HEK293 (cell line): ENCODE measurements around the gene RBM7.

ENCODE experiments used
- BCL11B ChIP-seq: fragments of 450-650 bp; formaldehyde crosslinking; IDR thresholded peaks from 2 replicates; pipeline ENCODE4 v1.5.1; 2016; ENCODE audit warnings: low read depth, missing biosample characterization, missing genetic modification characterization
- GLIS1 ChIP-seq: fragments of 450-650 bp; formaldehyde crosslinking; IDR thresholded peaks from 2 replicates; pipeline ENCODE4 v1.5.1; 2016; ENCODE audit warnings: missing biosample characterization, missing genetic modification characterization
- MEIS1 ChIP-seq: sonication (generic); formaldehyde crosslinking; IDR thresholded peaks from 2 replicates; pipeline ENCODE4 v1.8.1; 2022; ENCODE audit warnings: missing genetic modification reagents, mild to moderate bottlenecking, borderline replicate concordance
- MZF1 ChIP-seq: fragments of 450-650 bp; formaldehyde crosslinking; IDR thresholded peaks from 2 replicates; pipeline ENCODE4 v1.5.1; 2017; ENCODE audit warnings: missing biosample characterization, missing genetic modification characterization, borderline replicate concordance
- PRDM2 ChIP-seq: fragments of 450-650 bp; formaldehyde crosslinking; IDR thresholded peaks from 2 replicates; pipeline ENCODE4 v1.5.1; 2016; ENCODE audit warnings: missing biosample characterization, missing genetic modification characterization, borderline replicate concordance
- SCRT2 ChIP-seq: fragments of 450-650 bp; formaldehyde crosslinking; IDR thresholded peaks from 2 replicates; pipeline ENCODE4 v1.5.1; 2016; ENCODE audit warnings: missing biosample characterization, missing genetic modification characterization
- TRIM28 ChIP-seq: IDR thresholded peaks from 2 replicates; pipeline ENCODE4 v1.6.1; 2011; ENCODE audit warnings: low read length, control low read depth, borderline replicate concordance
- ZBTB1 ChIP-seq: fragments of 450-650 bp; formaldehyde crosslinking; IDR thresholded peaks from 2 replicates; pipeline ENCODE4 v1.5.1; 2016; ENCODE audit warnings: missing biosample characterization, missing genetic modification characterization
- ZBTB21 ChIP-seq: fragments of 450-650 bp; formaldehyde crosslinking; IDR thresholded peaks from 2 replicates; pipeline ENCODE4 v1.5.1; 2017; ENCODE audit warnings: missing biosample characterization, missing genetic modification characterization
- ZNF10 ChIP-seq: fragments of 450-650 bp; formaldehyde crosslinking; IDR thresholded peaks from 2 replicates; pipeline ENCODE4 v1.5.1; 2017; ENCODE audit warnings: missing biosample characterization, missing genetic modification characterization
- ZNF112 ChIP-seq: fragments of 450-650 bp; formaldehyde crosslinking; IDR thresholded peaks from 2 replicates; pipeline ENCODE4 v1.5.0; 2017; ENCODE audit warnings: missing biosample characterization, missing genetic modification characterization
- ZNF140 ChIP-seq: fragments of 450-650 bp; formaldehyde crosslinking; IDR thresholded peaks from 2 replicates; pipeline ENCODE4 v1.5.1; 2016; ENCODE audit warnings: missing biosample characterization, missing genetic modification characterization
- ZNF202 ChIP-seq: fragments of 450-650 bp; formaldehyde crosslinking; IDR thresholded peaks from 2 replicates; pipeline ENCODE4 v1.5.1; 2016; ENCODE audit warnings: missing biosample characterization, missing genetic modification characterization, borderline replicate concordance
- ZNF292 ChIP-seq: fragments of 450-650 bp; formaldehyde crosslinking; IDR thresholded peaks from 2 replicates; pipeline ENCODE4 v1.5.1; 2016; ENCODE audit warnings: low read depth, missing biosample characterization, missing genetic modification characterization, borderline replicate concordance
- ZNF341 ChIP-seq: fragments of 450-650 bp; formaldehyde crosslinking; IDR thresholded peaks from 2 replicates; pipeline ENCODE4; 2016; ENCODE audit warnings: low read depth, missing biosample characterization, missing genetic modification characterization
- ZNF423 ChIP-seq: fragments of 450-650 bp; formaldehyde crosslinking; IDR thresholded peaks from 2 replicates; pipeline ENCODE4 v1.5.1; 2016; ENCODE audit warnings: missing biosample characterization, missing genetic modification characterization
- ZNF501 ChIP-seq: fragments of 450-650 bp; formaldehyde crosslinking; IDR thresholded peaks from 2 replicates; pipeline ENCODE4 v1.5.1; 2016; ENCODE audit warnings: missing biosample characterization, missing genetic modification characterization
- ZNF558 ChIP-seq: fragments of 450-650 bp; formaldehyde crosslinking; IDR thresholded peaks from 2 replicates; pipeline ENCODE4 v1.5.1; 2016; ENCODE audit warnings: missing biosample characterization, missing genetic modification characterization
- ZNF560 ChIP-seq: fragments of 450-650 bp; formaldehyde crosslinking; IDR thresholded peaks from 2 replicates; pipeline ENCODE4 v1.5.1; 2017; ENCODE audit warnings: missing biosample characterization, missing genetic modification characterization, borderline replicate concordance
- ZNF76 ChIP-seq: fragments of 450-650 bp; formaldehyde crosslinking; IDR thresholded peaks from 2 replicates; pipeline ENCODE4; 2016; ENCODE audit warnings: low read depth, missing biosample characterization, missing genetic modification characterization, borderline replicate concordance
- ZSCAN23 ChIP-seq: fragments of 450-650 bp; formaldehyde crosslinking; IDR thresholded peaks from 2 replicates; pipeline ENCODE4 v1.5.1; 2016; ENCODE audit warnings: missing biosample characterization, missing genetic modification characterization
- ZSCAN5A ChIP-seq: fragments of 450-650 bp; formaldehyde crosslinking; IDR thresholded peaks from 2 replicates; pipeline ENCODE4 v1.5.1; 2016; ENCODE audit warnings: missing biosample characterization, missing genetic modification characterization
- TF ChIP-seq, protein P1 (sequence below): fragments of 450-650 bp; formaldehyde crosslinking; IDR thresholded peaks from 2 replicates; pipeline ENCODE4 v1.5.1; 2016; ENCODE audit warnings: missing biosample characterization, missing genetic modification characterization
- TF ChIP-seq, protein P2 (sequence below): fragments of 450-650 bp; formaldehyde crosslinking; IDR thresholded peaks from 2 replicates; pipeline ENCODE4 v1.5.1; 2016; ENCODE audit warnings: missing biosample characterization, missing genetic modification characterization
- TF ChIP-seq, protein P3 (sequence below): fragments of 450-650 bp; formaldehyde crosslinking; IDR thresholded peaks from 2 replicates; pipeline ENCODE4 v1.5.1; 2016; ENCODE audit warnings: missing biosample characterization, missing genetic modification characterization

Gene RBM7

GRCh38 chr11:114439229-114440120 is 39.0 kb downstream of the RBM7 start, which contains the start of gene REXO2 (continued):
- TF ChIP-seq ZSCAN23 (tag by site-specific recombination) (no peak), TRIM28 (no peak; the same call in 1 of the 2 replicates), ZNF140 (tag by site-specific recombination) (no peak), ZNF341 (tag by site-specific recombination) (peak; percentile 97), ZBTB1 (tag by site-specific recombination) (no peak), ZNF76 (peak; percentile 88), ZSCAN5A (peak; percentile 41; the same call in 1 of the 2 replicates), GLIS1 (tag by site-specific recombination) (peak; percentile 29; the same call in 1 of the 2 replicates), ZNF112 (tag by site-specific recombination) (no peak), ZNF292 (tag by site-specific recombination) (no peak), PRDM2 (no peak), ZNF558 (no peak), BCL11B (tag by site-specific recombination) (no peak), ZNF202 (tag by site-specific recombination) (no peak), MZF1 (tag by site-specific recombination) (no peak), ZNF423 (tag by site-specific recombination) (no peak), ZNF10 (tag by site-specific recombination) (no peak), ZNF560 (tag by site-specific recombination) (no peak), ZBTB21 (no peak), ZNF501 (tag by site-specific recombination) (peak; percentile 75; the same call in 1 of the 2 replicates), MEIS1 (no peak), SCRT2 (no peak)
- TF ChIP-seq, protein P1, sequence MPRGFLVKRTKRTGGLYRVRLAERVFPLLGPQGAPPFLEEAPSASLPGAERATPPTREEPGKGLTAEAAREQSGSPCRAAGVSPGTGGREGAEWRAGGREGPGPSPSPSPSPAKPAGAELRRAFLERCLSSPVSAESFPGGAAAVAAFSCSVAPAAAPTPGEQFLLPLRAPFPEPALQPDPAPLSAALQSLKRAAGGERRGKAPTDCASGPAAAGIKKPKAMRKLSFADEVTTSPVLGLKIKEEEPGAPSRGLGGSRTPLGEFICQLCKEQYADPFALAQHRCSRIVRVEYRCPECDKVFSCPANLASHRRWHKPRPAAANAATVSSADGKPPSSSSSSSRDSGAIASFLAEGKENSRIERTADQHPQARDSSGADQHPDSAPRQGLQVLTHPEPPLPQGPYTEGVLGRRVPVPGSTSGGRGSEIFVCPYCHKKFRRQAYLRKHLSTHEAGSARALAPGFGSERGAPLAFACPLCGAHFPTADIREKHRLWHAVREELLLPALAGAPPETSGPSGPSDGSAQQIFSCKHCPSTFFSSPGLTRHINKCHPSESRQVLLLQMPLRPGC (tag by site-specific recombination): 0 out of 2 replicates have a peak, but pooled peaks have one; percentile 24
- TF ChIP-seq, protein P2, sequence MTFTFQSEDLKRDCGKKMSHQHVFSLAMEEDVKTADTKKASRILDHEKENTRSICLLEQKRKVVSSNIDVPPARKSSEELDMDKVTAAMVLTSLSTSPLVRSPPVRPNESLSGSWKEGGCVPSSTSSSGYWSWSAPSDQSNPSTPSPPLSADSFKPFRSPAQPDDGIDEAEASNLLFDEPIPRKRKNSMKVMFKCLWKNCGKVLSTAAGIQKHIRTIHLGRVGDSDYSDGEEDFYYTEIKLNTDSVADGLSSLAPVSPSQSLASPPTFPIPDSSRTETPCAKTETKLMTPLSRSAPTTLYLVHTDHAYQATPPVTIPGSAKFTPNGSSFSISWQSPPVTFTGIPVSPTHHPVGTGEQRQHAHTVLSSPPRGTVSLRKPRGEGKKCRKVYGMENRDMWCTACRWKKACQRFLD (tag by site-specific recombination): no peak
- TF ChIP-seq, protein P3, sequence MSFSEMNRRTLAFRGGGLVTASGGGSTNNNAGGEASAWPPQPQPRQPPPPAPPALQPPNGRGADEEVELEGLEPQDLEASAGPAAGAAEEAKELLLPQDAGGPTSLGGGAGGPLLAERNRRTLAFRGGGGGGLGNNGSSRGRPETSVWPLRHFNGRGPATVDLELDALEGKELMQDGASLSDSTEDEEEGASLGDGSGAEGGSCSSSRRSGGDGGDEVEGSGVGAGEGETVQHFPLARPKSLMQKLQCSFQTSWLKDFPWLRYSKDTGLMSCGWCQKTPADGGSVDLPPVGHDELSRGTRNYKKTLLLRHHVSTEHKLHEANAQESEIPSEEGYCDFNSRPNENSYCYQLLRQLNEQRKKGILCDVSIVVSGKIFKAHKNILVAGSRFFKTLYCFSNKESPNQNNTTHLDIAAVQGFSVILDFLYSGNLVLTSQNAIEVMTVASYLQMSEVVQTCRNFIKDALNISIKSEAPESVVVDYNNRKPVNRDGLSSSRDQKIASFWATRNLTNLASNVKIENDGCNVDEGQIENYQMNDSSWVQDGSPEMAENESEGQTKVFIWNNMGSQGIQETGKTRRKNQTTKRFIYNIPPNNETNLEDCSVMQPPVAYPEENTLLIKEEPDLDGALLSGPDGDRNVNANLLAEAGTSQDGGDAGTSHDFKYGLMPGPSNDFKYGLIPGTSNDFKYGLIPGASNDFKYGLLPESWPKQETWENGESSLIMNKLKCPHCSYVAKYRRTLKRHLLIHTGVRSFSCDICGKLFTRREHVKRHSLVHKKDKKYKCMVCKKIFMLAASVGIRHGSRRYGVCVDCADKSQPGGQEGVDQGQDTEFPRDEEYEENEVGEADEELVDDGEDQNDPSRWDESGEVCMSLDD (tag by site-specific recombination): peak; percentile 66; the same call in 1 of the 2 replicates
